Measurements from ENCODE around the gene SMIM27. TPM values are rescaled to one million over a fixed set of nuclear protein-coding genes. Genes with fewer than 3 reads are reported as not detected.

Gene SMIM27
- total and polyA plus RNA-seq, 9 of the 15 experiments (the other 6 are each of a cell fraction or from before 2014, with no cell fraction given): 2.9 to 16.1 (median 7.9) TPM

- Histone ChIP-seq H3K4me1 (replicated peaks in 1 of 2; ENCODE audit: control insufficient read depth in 2 of 2, insufficient read depth in 2 of 2, low read length in 2 of 2) (peaks cover 0 to 4% of the 10 kb centered on the region in 2 experiments; a peak in 1 of 5 replicates), H2AFZ (ENCODE audit: low read depth, low read length) (peak overlapping the region; percentile 78), H3K36me3 (ENCODE audit: control insufficient read depth, insufficient read depth, low read length) (no peaks in the 10 kb centered on the region), H3K79me2 (ENCODE audit: control insufficient read depth, insufficient read depth, low read length) (no peaks in the 10 kb centered on the region), H3K27me3 (ENCODE audit: control insufficient read depth in 2 of 2, insufficient read depth in 2 of 2, low read length in 2 of 2) (no peaks in the 10 kb centered on the region), H3K4me2 (ENCODE audit: insufficient read depth, low read length) (peak overlapping the region; percentile 80), H3K9me1 (ENCODE audit: control insufficient read depth, insufficient read depth, low read length) (no peaks in the 10 kb centered on the region), H3K9ac (ENCODE audit: insufficient read depth in 1 of 2, low read depth in 2 of 2, low read length in 2 of 2) (peak overlapping the region in 1 of 2 experiments; percentile 38; a peak in 2 of 4 replicates), H4K20me1 (replicated peaks; ENCODE audit: control insufficient read depth, insufficient read depth, low read length) (no peaks in the 10 kb centered on the region), H3K9me3 (replicated peaks; ENCODE audit: control insufficient read depth, insufficient read depth, low read depth, low read length) (no peaks in the 10 kb centered on the region), H3K27ac (ENCODE audit: extremely low read depth, low read depth, low read length) (peak overlapping the region; percentile 33; the same call in 1 of the 3 replicates), H3K4me3 (peak overlapping the region; percentile 54)
- 0% methylated on average over 2 of the region's 2 CpGs for WGBS (ENCODE audit: insufficient coverage, low coverage, missing lambda C conversion rate)
- ChIA-PET CTCF (ENCODE audit: low intra/inter-chr PET ratio) (interaction anchor here (1.1 to 2.3 kb wide), 2 partner anchors 53 to 147 kb away, joined by 5 to 17 read pairs; no protein-coding TSS in a partner anchor), POLR2A (interaction anchor here (1.1 kb wide), 2 partner anchors 10 to 148 kb away, joined by 3 to 4 read pairs; no protein-coding TSS in a partner anchor)
- in situ Hi-C loops (cut with MboI): no loop called here
- TF ChIP-seq ZNF444 (CRISPR knock-in tag; IDR thresholded peaks at IDR 0.05) (no peak), SAFB2 (IDR thresholded peaks at IDR 0.05; ENCODE audit: borderline replicate concordance, low read depth, low read length, severe bottlenecking) (no peak), KLF13 (tag; IDR thresholded peaks at IDR 0.05; ENCODE audit: borderline replicate concordance, low read depth) (no peak), CTCF (IDR thresholded peaks at IDR 0.05 in 2 of 3, conservative IDR thresholded peaks at IDR 0.05 in 1 of 3; ENCODE audit: insufficient read depth in 2 of 3, low read depth in 1 of 3, low read length in 3 of 3) (0 out of 6 replicates have a peak, but pooled peaks of 1 of the 3 experiments have one; percentile 6), CUX1 (CRISPR knock-in tag; IDR thresholded peaks at IDR 0.05) (no peak), KAT7 (CRISPR knock-in tag; IDR thresholded peaks at IDR 0.05; ENCODE audit: borderline replicate concordance) (no peak)
- intact Hi-C loops (cut with micrococcal nuclease): loop anchor here (1.0 to 2.0 kb wide), 2 partner anchors 46 to 147 kb away; partner anchors contain the start of gene NDUFB6
- BruUV-seq (replicated peaks): no TSS peak
- no peak for FAIRE-seq
- no peak for DNase-seq (ENCODE audit: extremely low read depth in 1 of 4, low spot score in 3 of 4)
- ATAC-seq: no peak
Measured at GRCh38 chr9:32526707-32527048, 25.4 kb upstream of the SMIM27 start.
